SK-N-SH (cell line): Measurements from ENCODE around the gene GIT2. TPM values are rescaled to one million over a fixed set of nuclear protein-coding genes. Genes with fewer than 3 reads are reported as not detected.

Experiments used
- CTCF ChIA-PET: fragments of 300-600, 350-600 bp; formaldehyde crosslinking; extraction: SDS; loops from one replicate; lab custom pipeline; 2021; lab: Yijun Ruan, JAX
- POLR2A ChIA-PET: fragments of 350-600 bp; sonication (Branson Sonifier 250); formaldehyde crosslinking; extraction: SDS; loops from one replicate; lab custom pipeline; 2020; ENCODE audit warnings: antibody characterized with exemption, inconsistent platforms; lab: Yijun Ruan, JAX
- DNase-seq: peaks from one replicate; pipeline ENCODE4 v3.0.0; 2012
- H2AFZ ChIP-seq: fragments of 200-600 bp; sonication (generic); 2 replicates; pipeline ENCODE4 v1.8.1; 2016; ENCODE audit warnings: antibody characterized with exemption, mild to moderate bottlenecking, low read depth
- H3F3A ChIP-seq: fragments of 200-600 bp; sonication (generic); replicated peaks from 2 replicates; pipeline ENCODE3; 2016; ENCODE audit warnings: antibody characterized with exemption, mild to moderate bottlenecking; ENCODE audit not compliant: insufficient read depth
- H3K27ac ChIP-seq, 2 experiments: fragments of 200-500 bp in 1 of 2; fragments of 200-600 bp in 1 of 2; sonication (Bioruptor generic) in 1 of 2; sonication (generic), shearing (Covaris generic) in 1 of 2; 2 replicates each; pipeline versions ENCODE4 v1.5.1 to v1.6.1; 2014 to 2016; ENCODE audit warnings: low read depth in 2 of 2, inconsistent platforms in 1 of 2, low read length in 1 of 2, mild to moderate bottlenecking in 1 of 2, mixed read lengths in 1 of 2
- H3K27me3 ChIP-seq: fragments of 200-600 bp; sonication (generic), shearing (Covaris generic); 2 replicates; pipeline ENCODE4 v1.6.1; 2016; ENCODE audit warnings: mixed run types; ENCODE audit not compliant: insufficient read depth
- H3K36me3 ChIP-seq, 2 experiments: fragments of 200-500 bp in 1 of 2; fragments of 200-600 bp in 1 of 2; sonication (Bioruptor generic) in 1 of 2; sonication (generic) in 1 of 2; replicated peaks in 1 of 2; 2 replicates each; pipeline versions ENCODE3 to v1.5.1; 2014 to 2016; ENCODE audit warnings: low read length in 1 of 2, mild to moderate bottlenecking in 1 of 2; ENCODE audit not compliant: insufficient read depth in 2 of 2, control insufficient read depth in 1 of 2
- H3K4me1 ChIP-seq, 2 experiments: fragments of 200-500 bp in 1 of 2; fragments of 200-600 bp in 1 of 2; sonication (Bioruptor generic) in 1 of 2; sonication (generic), shearing (Covaris generic) in 1 of 2; 2 replicates each; pipeline versions ENCODE4 v1.5.1 to v1.6.1; 2014 to 2016; ENCODE audit warnings: low read depth in 1 of 2, low read length in 1 of 2, mixed run types in 1 of 2; ENCODE audit not compliant: insufficient read depth in 2 of 2, control insufficient read depth in 1 of 2
- H3K4me2 ChIP-seq: fragments of 200-600 bp; sonication (generic), shearing (Covaris generic); 2 replicates; pipeline ENCODE4 v1.6.1; 2017; ENCODE audit warnings: mixed run types
- H3K4me3 ChIP-seq, 2 experiments: fragments of 200-500 bp in 1 of 2; fragments of 200-600 bp in 1 of 2; sonication (Bioruptor generic) in 1 of 2; sonication (generic), shearing (Covaris generic) in 1 of 2; 2 replicates each; pipeline versions ENCODE4 v1.5.1 to v1.8.1; 2014 to 2016; ENCODE audit warnings: low read depth in 2 of 2, inconsistent platforms in 1 of 2, low read length in 1 of 2, mild to moderate bottlenecking in 1 of 2, mixed read lengths in 1 of 2, moderate library complexity in 1 of 2
- H3K79me2 ChIP-seq: fragments of 200-600 bp; sonication (generic); 2 replicates; pipeline ENCODE4 v1.8.1; 2017; ENCODE audit warnings: mild to moderate bottlenecking; ENCODE audit not compliant: insufficient read depth
- H3K9ac ChIP-seq: fragments of 200-600 bp; sonication (generic); 2 replicates; pipeline ENCODE4 v1.6.1; 2017; ENCODE audit warnings: mixed run types
- H3K9me2 ChIP-seq: fragments of 200-600 bp; sonication (generic); 2 replicates; pipeline ENCODE4 v1.6.1; 2017; ENCODE audit warnings: mixed run types
- H3K9me3 ChIP-seq: fragments of 200-600 bp; sonication (generic); 2 replicates; pipeline ENCODE4 v1.6.1; 2017; ENCODE audit warnings: mixed run types, mild to moderate bottlenecking, moderate library complexity
- H4K20me1 ChIP-seq: fragments of 200-600 bp; sonication (generic); 2 replicates; pipeline ENCODE4 v1.6.1; 2017; ENCODE audit warnings: mild to moderate bottlenecking, mixed run types; ENCODE audit not compliant: insufficient read depth
- CHD2 ChIP-seq: fragments of 150-350 bp; IDR thresholded peaks from 2 replicates; pipeline ENCODE4 v1.6.1; 2018; ENCODE audit warnings: low read length; ENCODE audit not compliant: partially characterized antibody
- ELF1 ChIP-seq: IDR thresholded peaks from 2 replicates; pipeline ENCODE4 v1.4.0; 2012
- EP300 ChIP-seq, 2 experiments: IDR thresholded peaks; 2 replicates each; pipeline versions ENCODE4 v1.4.0 to v1.6.1; 2012; ENCODE audit warnings: borderline replicate concordance in 1 of 2, low read depth in 1 of 2, low read length in 1 of 2
- FOSL2 ChIP-seq: IDR thresholded peaks from 2 replicates; pipeline ENCODE4 v1.4.0; 2012; ENCODE audit warnings: low read depth, mild to moderate bottlenecking, moderate library complexity, borderline replicate concordance
- FOXJ3 ChIP-seq: sonication (generic); formaldehyde crosslinking; IDR thresholded peaks from 2 replicates; pipeline ENCODE4 v1.5.1; 2020; ENCODE audit warnings: mild to moderate bottlenecking, missing genetic modification reagents
- FOXM1 ChIP-seq: IDR thresholded peaks from 2 replicates; pipeline ENCODE4 v1.4.0; 2012; ENCODE audit warnings: low read depth, mild to moderate bottlenecking
- GATA2 ChIP-seq: sonication (generic); formaldehyde crosslinking; IDR thresholded peaks from 2 replicates; pipeline ENCODE4 v1.5.0; 2020; ENCODE audit warnings: mild to moderate bottlenecking, missing genetic modification reagents
- MEF2A ChIP-seq: IDR thresholded peaks from 2 replicates; pipeline ENCODE4 v1.4.0; 2012; ENCODE audit warnings: low read depth, borderline replicate concordance
- MXI1 ChIP-seq: IDR thresholded peaks from 2 replicates; pipeline ENCODE4 v1.6.1; 2012; ENCODE audit warnings: mild to moderate bottlenecking, low read depth, low read length, improper control_type of control experiment
- NFIC ChIP-seq: IDR thresholded peaks from 2 replicates; pipeline ENCODE4 v1.4.0; 2012; ENCODE audit warnings: borderline replicate concordance
- NRF1 ChIP-seq: IDR thresholded peaks from 2 replicates; pipeline ENCODE4 v1.6.1; 2012; ENCODE audit warnings: low read depth, mild to moderate bottlenecking, low read length
- POLR2AphosphoS5 ChIP-seq: IDR thresholded peaks from 2 replicates; pipeline ENCODE4 v1.6.1; 2012; ENCODE audit warnings: low read depth, low read length
- RAD21 ChIP-seq: IDR thresholded peaks from 2 replicates; pipeline ENCODE4 v1.6.1; 2012; ENCODE audit warnings: mild to moderate bottlenecking, low read length
- SIN3A ChIP-seq: IDR thresholded peaks from 2 replicates; pipeline ENCODE4 v1.6.1; 2012; ENCODE audit warnings: low read depth, mild to moderate bottlenecking, low read length, moderate library complexity, borderline replicate concordance
- TAF1 ChIP-seq: IDR thresholded peaks from 2 replicates; pipeline ENCODE4 v1.6.1; 2012; ENCODE audit warnings: low read depth, mild to moderate bottlenecking, low read length, moderate library complexity, borderline replicate concordance
- TEAD4 ChIP-seq: IDR thresholded peaks from 2 replicates; pipeline ENCODE4 v1.4.0; 2012; ENCODE audit warnings: mild to moderate bottlenecking, borderline replicate concordance; ENCODE audit not compliant: insufficient read depth
- WGBS: methylation state at CpG from one replicate; pipeline ENCODE4 v1.1.6; 2017; ENCODE audit warnings: low lambda C conversion rate; 5-methylcytosine and 5-hydroxymethylcytosine counted together
- polyA plus RNA-seq, 3 experiments: library from polyadenylated mRNA; depleted of rRNA; stranded (reverse); fragments of >200 nt; gene quantifications; 2 replicates each; pipeline ENCODE4 v1.2.3, GENCODE V29; 2012
- TF ChIP-seq, protein P1 (sequence below): fragments of 150-350 bp; IDR thresholded peaks from 2 replicates; pipeline ENCODE4 v1.6.1; 2017; ENCODE audit warnings: antibody characterized with exemption, low read length, low read depth, borderline replicate concordance
- TF ChIP-seq, protein P2 (sequence below): fragments of 200-600 bp; sonication (generic); IDR thresholded peaks from 2 replicates; pipeline ENCODE4 v1.6.1; 2017; ENCODE audit warnings: antibody characterized with exemption, mild to moderate bottlenecking, moderate library complexity
- TF ChIP-seq, protein P3 (sequence below): IDR thresholded peaks from 2 replicates; pipeline ENCODE4 v1.4.0; 2012; ENCODE audit warnings: low read depth, borderline replicate concordance

Gene GIT2
- polyA plus RNA-seq, 1 of the 3 experiments (the other 2 are of a cell fraction), result 21.2 TPM

DNA sequence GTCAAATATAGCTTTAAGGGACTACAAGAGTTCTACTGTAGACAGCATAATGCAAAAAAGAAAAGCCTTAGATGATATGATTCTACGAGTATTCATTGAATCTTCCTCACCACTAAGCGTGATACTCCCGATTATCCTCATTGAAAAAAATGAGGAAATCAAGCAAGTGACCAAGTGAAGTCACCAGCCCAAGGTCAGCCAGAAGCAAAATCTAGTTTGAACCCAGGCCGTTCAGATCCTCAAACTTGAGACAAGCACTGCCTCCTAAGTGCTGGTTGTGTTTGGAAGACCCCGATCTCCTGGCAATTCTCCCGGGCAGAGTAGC is 845 bp downstream of the GIT2 start:
- WGBS, result 7% methylated on average over 4 of the region's 6 CpGs
- TF ChIP-seq TEAD4 (no peak), MEF2A (no peak), POLR2AphosphoS5 (no peak)
- DNase-seq, result no peak
- Histone ChIP-seq H3K9me2 (no peaks in the 10 kb centered on the region), H3K27me3 (no peaks in the 10 kb centered on the region), H3K9me3 (no peaks in the 10 kb centered on the region), H3K36me3 (peaks cover 10 to 14% of the 10 kb centered on the region in 2 experiments), H3K4me3 (peak overlapping the region; percentile 88 to 97), H3K4me1 (peaks cover 24 to 32% of the 10 kb centered on the region in 2 experiments; a peak in 3 of 4 replicates), H3K79me2 (peaks cover 67% of the 10 kb centered on the region), H3K4me2 (peak overlapping the region; percentile 78), H3F3A (peaks cover 5% of the 10 kb centered on the region), H4K20me1 (peaks cover 12% of the 10 kb centered on the region), H3K9ac (peak overlapping the region; percentile 76), H2AFZ (no peak overlapping the region), H3K27ac (no peak overlapping the region)
- CTCF ChIA-PET, result interaction anchor here (0.9 kb wide), 1 partner anchor 25 kb away, joined by 3 read pairs; no protein-coding TSS in a partner anchor
- POLR2A ChIA-PET, result no interaction called here

DNA sequence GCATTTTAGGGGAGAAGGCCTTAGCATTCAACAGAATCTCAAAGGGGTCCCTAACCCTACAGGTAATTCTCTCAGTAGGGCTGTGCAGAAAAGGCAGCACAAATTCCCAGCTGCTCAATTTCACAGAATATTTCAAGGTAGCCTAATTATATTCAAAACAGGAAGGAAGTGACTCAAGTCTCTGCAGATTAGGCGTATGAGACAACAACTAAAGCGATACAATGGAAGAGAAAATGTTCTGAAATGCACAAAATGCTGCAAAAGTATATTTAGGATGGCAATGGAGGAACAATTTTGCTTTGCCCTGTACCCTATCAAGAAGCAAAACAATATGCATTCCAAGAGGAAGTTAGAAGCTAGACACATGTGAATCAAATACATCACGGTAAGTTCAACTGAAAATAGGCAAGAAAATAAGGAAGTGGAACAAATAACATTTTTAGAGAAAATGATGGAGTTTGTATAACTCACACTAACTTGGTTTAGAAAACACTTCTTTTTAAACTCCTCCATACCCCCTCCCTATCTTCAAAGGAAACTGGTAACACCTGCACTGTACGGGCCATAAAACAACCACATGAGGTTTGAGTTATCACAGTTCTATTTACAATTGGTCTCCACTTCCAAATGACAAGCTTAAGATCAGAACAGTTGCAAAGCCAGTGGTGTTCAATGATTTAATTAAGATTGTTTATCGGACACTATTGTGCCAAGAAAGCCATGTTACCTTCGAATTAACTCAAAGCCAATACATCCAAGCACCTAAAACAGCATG is 1.6 kb downstream of the GIT2 start:
- Histone ChIP-seq H3K27ac (no peak overlapping the region; a peak in 1 of 4 replicates), H3K27me3 (no peaks in the 10 kb centered on the region), H3K4me3 (peak overlapping the region; percentile 88 to 97), H4K20me1 (peaks cover 12% of the 10 kb centered on the region), H3K79me2 (peaks cover 61% of the 10 kb centered on the region), H3K4me1 (peaks cover 24 to 26% of the 10 kb centered on the region in 2 experiments; a peak in 3 of 4 replicates), H3K9me3 (no peaks in the 10 kb centered on the region), H3K9me2 (no peaks in the 10 kb centered on the region), H3K9ac (peak overlapping the region; percentile 76), H3K36me3 (peaks cover 18 to 20% of the 10 kb centered on the region in 2 experiments), H3F3A (peaks cover 5% of the 10 kb centered on the region), H2AFZ (no peak overlapping the region), H3K4me2 (peak overlapping the region; percentile 78)
- TF ChIP-seq, protein P1, sequence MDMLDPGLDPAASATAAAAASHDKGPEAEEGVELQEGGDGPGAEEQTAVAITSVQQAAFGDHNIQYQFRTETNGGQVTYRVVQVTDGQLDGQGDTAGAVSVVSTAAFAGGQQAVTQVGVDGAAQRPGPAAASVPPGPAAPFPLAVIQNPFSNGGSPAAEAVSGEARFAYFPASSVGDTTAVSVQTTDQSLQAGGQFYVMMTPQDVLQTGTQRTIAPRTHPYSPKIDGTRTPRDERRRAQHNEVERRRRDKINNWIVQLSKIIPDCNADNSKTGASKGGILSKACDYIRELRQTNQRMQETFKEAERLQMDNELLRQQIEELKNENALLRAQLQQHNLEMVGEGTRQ, result no peak
- TF ChIP-seq FOSL2 (no peak), GATA2 (no peak), MXI1 (peak; percentile 14; the same call in 1 of the 2 replicates), NFIC (no peak)
- WGBS, result 52% methylated on average over 6 of the region's 6 CpGs
- ChIA-PET CTCF (interaction anchor here (0.9 to 1.2 kb wide), 2 partner anchors 25 to 141 kb away, joined by 3 read pairs; no protein-coding TSS in a partner anchor), POLR2A (no interaction called here)
- no peak for DNase-seq

DNA sequence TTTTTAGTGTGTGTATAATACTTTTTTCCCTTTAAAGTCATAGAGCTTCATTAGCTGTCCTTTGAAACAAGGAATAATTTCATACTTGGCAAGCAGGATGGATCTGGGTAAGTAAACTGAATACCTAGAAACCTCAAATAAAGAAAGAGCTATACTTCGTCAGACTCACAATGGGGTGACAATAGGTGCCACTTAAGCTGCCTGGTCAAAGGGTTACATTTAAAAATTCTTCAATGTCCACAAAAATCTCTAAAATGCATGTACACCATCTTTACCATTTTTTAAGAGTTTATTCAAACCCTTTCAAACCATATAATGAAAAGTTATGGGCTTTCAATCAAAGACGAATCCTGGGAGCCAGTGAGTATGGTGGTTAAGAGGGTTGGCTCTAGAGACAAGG is 3.1 kb downstream of the GIT2 start:
- Histone ChIP-seq H3K4me2 (no peak overlapping the region), H3K79me2 (peaks cover 58% of the 10 kb centered on the region), H2AFZ (no peak overlapping the region), H4K20me1 (peaks cover 12% of the 10 kb centered on the region), H3K36me3 (peaks cover 24 to 33% of the 10 kb centered on the region in 2 experiments), H3K27me3 (no peaks in the 10 kb centered on the region), H3K9me2 (no peaks in the 10 kb centered on the region), H3K9me3 (no peaks in the 10 kb centered on the region), H3K4me3 (no peak overlapping the region), H3K27ac (no peak overlapping the region), H3K4me1 (peaks cover 19 to 20% of the 10 kb centered on the region in 2 experiments; a peak in 3 of 4 replicates), H3F3A (peaks cover 5% of the 10 kb centered on the region), H3K9ac (no peak overlapping the region)
- 98% methylated on average over 2 of the region's 2 CpGs for WGBS
- no peak for DNase-seq
- CTCF ChIA-PET, result interaction anchor here (0.9 kb wide), 1 partner anchor 107 kb away, joined by 3 read pairs; no protein-coding TSS in a partner anchor
- POLR2A ChIA-PET, result interaction anchor here (0.7 kb wide), 2 partner anchors 28 to 250 kb away, joined by 3 to 6 read pairs; no protein-coding TSS in a partner anchor
- TF ChIP-seq EP300 (IDR thresholded peaks at IDR 0.05; ENCODE audit: borderline replicate concordance in 1 of 2, low read depth in 1 of 2, low read length in 1 of 2), result no peak
- TF ChIP-seq, protein P2, sequence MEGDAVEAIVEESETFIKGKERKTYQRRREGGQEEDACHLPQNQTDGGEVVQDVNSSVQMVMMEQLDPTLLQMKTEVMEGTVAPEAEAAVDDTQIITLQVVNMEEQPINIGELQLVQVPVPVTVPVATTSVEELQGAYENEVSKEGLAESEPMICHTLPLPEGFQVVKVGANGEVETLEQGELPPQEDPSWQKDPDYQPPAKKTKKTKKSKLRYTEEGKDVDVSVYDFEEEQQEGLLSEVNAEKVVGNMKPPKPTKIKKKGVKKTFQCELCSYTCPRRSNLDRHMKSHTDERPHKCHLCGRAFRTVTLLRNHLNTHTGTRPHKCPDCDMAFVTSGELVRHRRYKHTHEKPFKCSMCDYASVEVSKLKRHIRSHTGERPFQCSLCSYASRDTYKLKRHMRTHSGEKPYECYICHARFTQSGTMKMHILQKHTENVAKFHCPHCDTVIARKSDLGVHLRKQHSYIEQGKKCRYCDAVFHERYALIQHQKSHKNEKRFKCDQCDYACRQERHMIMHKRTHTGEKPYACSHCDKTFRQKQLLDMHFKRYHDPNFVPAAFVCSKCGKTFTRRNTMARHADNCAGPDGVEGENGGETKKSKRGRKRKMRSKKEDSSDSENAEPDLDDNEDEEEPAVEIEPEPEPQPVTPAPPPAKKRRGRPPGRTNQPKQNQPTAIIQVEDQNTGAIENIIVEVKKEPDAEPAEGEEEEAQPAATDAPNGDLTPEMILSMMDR, result no peak
- TF ChIP-seq MXI1, result no peak
- TF ChIP-seq, protein P3, sequence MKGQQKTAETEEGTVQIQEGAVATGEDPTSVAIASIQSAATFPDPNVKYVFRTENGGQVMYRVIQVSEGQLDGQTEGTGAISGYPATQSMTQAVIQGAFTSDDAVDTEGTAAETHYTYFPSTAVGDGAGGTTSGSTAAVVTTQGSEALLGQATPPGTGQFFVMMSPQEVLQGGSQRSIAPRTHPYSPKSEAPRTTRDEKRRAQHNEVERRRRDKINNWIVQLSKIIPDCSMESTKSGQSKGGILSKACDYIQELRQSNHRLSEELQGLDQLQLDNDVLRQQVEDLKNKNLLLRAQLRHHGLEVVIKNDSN, result no peak
- TF ChIP-seq TAF1, result no peak
- no peak for TF ChIP-seq SIN3A
- TF ChIP-seq FOXM1, result no peak
- no peak for TF ChIP-seq FOXJ3
- TF ChIP-seq CHD2, result no peak
- TF ChIP-seq RAD21, result no peak
- no peak for TF ChIP-seq POLR2AphosphoS5
- no peak for TF ChIP-seq NRF1
- TF ChIP-seq ELF1, result no peak
